LHCN-M2 (cell line): ENCODE results near the gene PACS2. TPM values are rescaled to one million over a fixed set of nuclear protein-coding genes. Genes with fewer than 3 reads are reported as not detected.
A peak's percentile ranks its signal among the peaks of the same experiment; 100 is the strongest.

Source experiments
- DNase-seq: peaks from one replicate; pipeline ENCODE4 v3.0.0-alpha.2; 2012; ENCODE audit warnings: low read depth
- total RNA-seq: library from RNA; depleted of rRNA; stranded (reverse); fragments of >200 nt; gene quantifications from 2 replicates; pipeline ENCODE4 v1.2.3, GENCODE V29; 2014

The PACS2 gene
- total RNA-seq, 1 experiment from 2014 or later: 45.3 TPM

GRCh38 chr14:105384605-105385321 lies 70.2 kb downstream of the PACS2 start:
- no peak for DNase-seq

DNA sequence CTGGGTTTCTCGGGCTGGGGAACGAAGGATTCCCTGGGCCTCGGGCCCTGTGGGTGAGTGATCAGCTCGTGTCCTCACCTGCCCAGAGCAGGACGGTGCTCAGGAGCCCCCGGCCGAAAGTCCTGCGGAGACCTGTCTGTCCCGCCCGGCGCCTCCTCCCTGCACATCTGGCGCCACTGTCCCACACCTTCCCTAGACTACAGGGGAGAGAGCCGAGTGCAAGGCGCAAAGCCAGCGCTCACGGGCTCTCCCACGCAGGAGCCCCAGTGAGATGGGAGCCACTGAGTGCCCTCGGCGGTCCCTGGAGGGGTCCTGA lies 70.7 kb downstream of the PACS2 start:
- DNase-seq: no peak

GRCh38 chr14:105385698-105386365 lies 71.3 kb downstream of the PACS2 start:
- DNase-seq: no peak

GRCh38 chr14:105386581-105387529 lies 72.3 kb downstream of the PACS2 start:
- no peak for DNase-seq

GRCh38 chr14:105387530-105387922 lies 73.0 kb downstream of the PACS2 start:
- no peak for DNase-seq

DNA sequence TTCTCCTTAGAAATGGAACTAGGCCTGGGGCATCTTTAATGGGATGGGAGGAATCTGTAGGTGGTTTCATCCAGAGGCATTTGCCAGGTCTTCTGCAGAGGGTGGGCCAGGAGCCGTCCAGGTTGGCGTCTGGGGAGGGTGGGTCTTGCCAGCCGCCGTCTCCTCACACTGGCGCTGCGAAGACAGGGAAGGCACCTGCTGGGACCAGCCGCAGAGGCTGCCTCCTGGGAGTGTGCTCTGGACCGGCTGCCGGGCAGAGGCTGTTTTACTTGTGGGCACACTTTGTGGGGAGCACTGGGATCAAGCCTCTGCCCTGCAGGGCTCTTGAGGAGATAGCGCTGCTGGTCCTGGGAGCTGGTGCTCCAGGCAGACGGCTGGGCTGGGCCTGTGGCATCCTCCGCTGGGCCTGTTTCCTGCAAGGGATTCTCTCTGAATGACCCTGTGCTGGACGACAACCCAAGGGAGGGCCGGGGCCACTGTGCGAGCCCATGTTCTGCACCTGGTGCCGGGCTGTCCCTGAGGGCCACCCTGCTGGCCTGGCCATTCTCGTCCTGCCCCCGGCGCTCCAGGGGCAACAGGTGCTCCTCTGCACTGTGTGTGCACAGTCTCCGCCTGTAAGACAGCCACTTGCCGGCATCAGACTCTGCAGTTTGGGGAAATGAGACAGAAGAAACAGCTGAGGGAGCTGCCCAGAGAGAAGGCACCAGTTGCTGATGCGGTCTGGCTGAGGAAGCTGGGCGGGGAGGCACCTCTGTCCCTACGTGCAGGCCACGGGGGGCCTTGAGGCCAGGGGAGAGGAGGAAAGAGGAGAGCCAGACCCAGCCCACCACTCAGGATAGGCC lies 73.8 kb downstream of the PACS2 start:
- DNase-seq: peak; percentile 8

- DNase-seq: no peak
Observed at GRCh38 chr14:105388976-105389375, 74.4 kb downstream of the PACS2 start.

DNA sequence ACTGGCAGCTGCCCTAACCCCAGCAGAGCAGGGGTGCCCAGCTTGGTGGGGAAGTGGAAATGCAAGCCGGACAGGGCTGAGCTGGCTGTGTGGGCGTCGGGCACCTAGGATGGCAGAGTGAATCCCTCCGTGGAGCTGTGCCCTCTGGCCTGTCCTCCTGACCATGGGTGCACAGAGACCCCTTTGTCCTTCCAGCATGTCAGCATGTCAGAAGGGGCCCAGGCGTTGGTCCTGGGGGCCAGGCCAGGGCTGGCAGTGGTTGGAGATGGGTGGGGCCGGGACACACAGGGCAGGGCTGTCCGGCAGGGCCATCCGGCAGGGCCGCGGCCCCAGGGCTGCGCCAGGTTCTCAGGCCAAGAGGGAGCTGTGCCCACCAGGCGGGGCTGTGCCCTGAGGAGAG lies 75.0 kb downstream of the PACS2 start:
- DNase-seq: no peak

DNA sequence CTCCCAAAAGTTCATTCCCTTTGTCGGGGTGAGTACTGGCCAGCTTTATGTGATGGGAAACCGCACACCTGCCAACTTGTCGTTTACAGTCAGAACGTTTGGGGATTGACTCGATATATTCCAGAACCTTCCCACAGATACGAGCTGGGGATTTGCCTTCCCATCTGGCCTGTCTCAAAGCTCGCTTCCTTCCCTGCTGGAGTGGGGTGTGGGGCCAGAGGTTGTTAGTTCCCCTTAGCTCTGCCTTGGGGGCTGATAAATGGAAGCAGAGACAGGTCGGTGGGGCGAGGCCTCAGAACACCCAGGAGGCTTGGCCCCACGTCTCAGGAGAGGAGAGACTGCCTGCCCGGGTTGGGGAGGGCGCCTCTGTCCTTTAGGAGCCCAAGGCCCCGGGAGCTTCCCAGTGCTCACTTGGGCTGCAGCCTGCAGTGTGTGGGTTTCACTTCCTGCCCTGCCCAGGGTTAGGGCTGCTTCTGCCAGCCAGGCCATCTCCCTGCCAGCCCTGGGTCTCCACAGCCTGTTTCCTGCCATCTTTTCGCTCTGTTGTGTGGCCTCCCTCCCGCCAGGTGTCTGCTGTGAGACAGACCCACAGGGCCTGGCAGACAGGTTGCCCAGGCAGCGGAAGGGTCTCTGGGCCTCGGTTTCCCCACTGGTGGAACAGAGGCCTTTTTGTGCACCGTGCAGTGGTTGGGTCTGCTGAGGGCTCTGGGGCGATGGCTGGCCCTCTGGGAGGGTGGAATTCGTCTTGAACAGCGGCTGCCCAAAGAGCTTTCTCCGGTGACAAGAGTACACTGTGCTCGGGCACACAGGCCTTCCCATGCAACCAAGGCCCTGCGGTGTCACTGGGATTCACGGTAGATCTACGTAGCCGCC lies 75.7 kb downstream of the PACS2 start:
- no peak for DNase-seq

- DNase-seq: no peak
Observed at GRCh38 chr14:105390849-105391500, 76.4 kb downstream of the PACS2 start.

- no peak for DNase-seq
Observed at GRCh38 chr14:105391541-105391940, 77.0 kb downstream of the PACS2 start.

DNA sequence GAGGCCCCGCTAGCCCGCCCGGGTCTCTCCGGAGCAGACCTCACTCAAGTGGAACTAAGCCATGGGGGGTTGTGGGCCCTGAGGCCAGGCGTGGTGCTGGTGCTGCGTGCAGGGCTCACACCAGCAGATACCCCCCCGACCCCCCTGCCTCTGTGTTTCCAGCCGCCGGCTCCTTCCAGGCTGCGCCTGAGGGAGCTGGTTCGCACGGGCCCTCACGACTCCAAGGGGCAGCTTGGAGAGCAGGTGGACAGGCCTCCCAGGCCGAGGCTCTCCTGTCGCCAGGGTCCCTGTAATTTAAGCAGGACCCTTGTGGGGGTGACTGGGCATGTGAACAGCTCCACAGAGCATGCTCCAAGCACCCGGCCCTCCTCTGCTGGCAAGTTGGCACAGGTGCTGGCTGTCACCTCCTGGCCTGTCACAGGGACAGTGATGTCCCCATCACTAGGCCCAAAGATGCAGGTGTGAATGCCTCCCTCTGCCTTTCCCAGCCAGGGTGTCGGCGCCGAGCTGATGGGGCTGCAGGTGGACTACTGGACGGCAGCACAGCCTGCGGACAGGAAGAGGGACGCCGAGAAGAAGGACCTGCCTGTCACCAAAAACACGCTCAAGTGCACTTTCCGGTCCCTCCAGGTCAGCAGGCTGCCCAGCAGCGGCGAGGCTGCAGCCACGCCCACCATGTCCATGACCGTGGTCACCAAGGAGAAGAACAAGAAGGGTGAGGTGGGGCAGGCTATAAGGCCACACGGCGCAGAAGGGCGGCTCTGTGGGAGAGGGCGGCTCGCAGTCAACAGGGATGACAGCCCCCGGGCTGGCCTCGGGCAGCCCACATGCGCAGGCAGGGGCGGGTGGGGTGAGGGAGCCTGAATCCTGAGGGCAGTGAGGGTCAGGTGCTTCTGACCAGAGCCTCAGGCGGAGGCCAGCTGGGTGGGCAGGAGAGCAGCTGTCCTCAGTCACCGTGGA lies 77.9 kb downstream of the PACS2 start:
- DNase-seq: no peak

DNA sequence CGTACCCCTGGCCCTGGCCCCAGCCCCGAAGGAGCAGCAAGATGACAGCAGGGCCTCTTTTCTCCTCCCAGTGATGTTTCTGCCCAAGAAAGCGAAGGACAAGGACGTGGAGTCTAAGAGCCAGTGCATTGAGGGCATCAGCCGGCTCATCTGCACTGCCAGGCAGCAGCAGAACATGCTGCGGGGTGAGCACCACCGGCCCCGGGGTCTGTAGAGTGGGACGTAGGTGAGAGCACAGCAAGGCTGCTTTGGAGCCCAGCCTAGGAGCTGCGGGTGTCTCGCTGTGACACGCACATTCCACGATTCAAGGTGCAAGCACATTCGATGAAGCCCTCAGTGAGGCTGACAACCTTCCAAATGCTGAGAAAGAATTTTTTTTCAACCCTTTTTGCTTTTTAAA lies 78.6 kb downstream of the PACS2 start:
- no peak for DNase-seq

- DNase-seq: no peak
Observed at GRCh38 chr14:105394714-105395537, 80.4 kb downstream of the PACS2 start.

GRCh38 chr14:105395538-105395854 lies 80.9 kb downstream of the PACS2 start:
- no peak for DNase-seq

- DNase-seq: no peak
Observed at GRCh38 chr14:105397350-105397931, 82.9 kb downstream of the PACS2 start.

DNA sequence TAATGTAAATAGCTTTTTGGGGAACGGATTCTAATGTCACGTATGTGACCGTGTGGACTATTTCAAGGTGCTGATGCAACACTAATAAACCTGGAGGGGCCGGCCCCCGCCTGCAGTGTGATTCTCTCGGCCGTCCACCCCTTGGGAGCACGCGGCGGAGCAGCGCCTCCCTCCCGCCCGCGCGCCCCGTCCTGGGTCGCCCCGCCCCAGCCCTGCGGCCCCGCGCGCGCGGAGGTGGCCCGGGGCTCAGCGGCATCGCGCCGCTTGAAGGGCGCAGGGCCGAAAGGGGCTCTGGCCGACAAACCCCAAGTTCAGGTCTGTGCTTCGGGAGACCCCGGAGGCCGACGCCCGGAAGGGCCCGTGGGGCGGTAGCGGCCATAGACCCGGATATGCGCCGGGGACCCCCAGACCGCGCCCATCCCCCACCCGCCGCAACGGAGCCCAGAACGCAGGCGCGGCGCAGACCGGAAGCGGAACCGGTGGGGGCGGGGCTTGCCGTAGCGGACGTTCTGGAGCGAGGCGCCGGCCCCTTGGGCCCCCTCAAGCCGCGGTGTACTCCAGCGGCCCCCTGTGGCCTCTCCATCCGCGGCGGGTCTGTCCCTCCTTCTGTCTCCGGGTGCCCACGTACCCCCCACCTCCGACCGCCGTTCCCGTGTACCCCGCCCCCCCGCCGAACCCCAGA lies 83.6 kb downstream of the PACS2 start, which contains the start of gene TEX22:
TSS of gene TEX22 (plus strand) at position 495 of the 682 bp plus-strand sequence. CDS start 803 bp downstream, outside the sequence.
- peak; percentile 64 for DNase-seq
